Retinal pigment epithelial cell (primary cell): ENCODE measurements around the gene IFNG-AS1.

Experiments used
- DNase-seq: peaks from one replicate; pipeline ENCODE4 v3.0.0-alpha.2; 2010; ENCODE audit warnings: low read depth
- H3K4me3 ChIP-seq: 2 replicates; pipeline ENCODE4 v1.5.1; 2011; ENCODE audit warnings: mild to moderate bottlenecking, low read length, control low read depth, moderate library complexity
- TF ChIP-seq, protein P1 (sequence below): conservative IDR thresholded peaks from 2 replicates; pipeline ENCODE4 v1.5.1; 2011; ENCODE audit warnings: low read depth, low read length, control low read depth, inconsistent platforms

Gene IFNG-AS1

DNA sequence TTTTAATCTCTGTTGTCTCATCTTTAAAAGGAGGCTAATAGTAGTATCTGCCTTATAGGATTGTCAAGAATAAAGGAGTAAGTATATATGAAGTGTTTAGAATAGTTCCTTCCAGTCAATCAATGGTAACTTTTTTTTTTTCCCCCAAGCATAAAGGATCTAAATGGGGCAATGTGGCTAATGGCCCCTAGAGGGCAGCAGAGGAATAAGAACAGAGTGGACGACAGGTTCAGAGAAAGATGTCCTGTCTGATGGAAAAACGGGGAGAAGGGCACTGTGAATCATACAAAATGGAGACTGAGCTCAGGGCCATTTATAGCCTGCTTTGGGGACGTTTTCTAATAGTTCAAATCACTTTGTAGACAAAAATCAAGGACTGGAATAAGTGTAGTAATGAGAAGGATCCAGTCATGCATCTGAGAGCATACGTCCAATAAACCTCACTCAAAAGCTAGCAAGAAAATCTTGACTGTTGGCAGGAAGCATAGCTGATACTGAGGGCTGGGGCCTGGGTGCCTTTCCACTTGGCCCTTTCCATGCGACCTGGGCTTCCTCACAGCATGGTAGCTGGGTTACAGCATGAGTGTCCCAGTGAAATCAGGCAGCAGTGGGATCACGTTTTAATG lies 51.3 kb downstream of the IFNG-AS1 start:
- TF ChIP-seq, protein P1, sequence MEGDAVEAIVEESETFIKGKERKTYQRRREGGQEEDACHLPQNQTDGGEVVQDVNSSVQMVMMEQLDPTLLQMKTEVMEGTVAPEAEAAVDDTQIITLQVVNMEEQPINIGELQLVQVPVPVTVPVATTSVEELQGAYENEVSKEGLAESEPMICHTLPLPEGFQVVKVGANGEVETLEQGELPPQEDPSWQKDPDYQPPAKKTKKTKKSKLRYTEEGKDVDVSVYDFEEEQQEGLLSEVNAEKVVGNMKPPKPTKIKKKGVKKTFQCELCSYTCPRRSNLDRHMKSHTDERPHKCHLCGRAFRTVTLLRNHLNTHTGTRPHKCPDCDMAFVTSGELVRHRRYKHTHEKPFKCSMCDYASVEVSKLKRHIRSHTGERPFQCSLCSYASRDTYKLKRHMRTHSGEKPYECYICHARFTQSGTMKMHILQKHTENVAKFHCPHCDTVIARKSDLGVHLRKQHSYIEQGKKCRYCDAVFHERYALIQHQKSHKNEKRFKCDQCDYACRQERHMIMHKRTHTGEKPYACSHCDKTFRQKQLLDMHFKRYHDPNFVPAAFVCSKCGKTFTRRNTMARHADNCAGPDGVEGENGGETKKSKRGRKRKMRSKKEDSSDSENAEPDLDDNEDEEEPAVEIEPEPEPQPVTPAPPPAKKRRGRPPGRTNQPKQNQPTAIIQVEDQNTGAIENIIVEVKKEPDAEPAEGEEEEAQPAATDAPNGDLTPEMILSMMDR = peak; percentile 92
- peak; percentile 41 for DNase-seq
- no peak overlapping the region for H3K4me3 ChIP-seq

DNA sequence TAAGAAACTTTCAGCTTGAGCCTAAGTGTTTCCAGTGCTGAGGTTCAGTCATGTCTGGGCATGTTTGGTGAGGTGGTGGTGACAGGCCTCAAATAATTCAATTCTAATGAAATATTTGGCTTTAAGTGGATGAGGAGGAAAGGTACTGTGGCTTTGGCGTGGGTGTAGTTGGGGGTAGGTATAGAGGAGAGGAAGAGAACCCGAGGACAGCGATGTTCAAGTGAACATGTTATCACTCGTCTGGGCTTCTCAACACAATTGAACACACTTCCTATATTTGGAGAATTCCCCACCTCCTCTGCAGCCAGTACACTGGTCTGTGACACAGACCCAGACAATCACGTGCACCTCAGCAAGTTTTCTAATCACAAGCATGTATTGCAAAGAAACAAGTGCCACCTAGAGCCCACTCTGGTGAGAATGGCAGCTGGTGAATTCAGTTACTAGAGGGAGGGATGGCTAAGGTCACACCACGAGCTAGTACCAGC lies 53.0 kb downstream of the IFNG-AS1 start:
- TF ChIP-seq, protein P1 = no peak
- H3K4me3 ChIP-seq = no peak overlapping the region
- DNase-seq = peak; percentile 33

DNA sequence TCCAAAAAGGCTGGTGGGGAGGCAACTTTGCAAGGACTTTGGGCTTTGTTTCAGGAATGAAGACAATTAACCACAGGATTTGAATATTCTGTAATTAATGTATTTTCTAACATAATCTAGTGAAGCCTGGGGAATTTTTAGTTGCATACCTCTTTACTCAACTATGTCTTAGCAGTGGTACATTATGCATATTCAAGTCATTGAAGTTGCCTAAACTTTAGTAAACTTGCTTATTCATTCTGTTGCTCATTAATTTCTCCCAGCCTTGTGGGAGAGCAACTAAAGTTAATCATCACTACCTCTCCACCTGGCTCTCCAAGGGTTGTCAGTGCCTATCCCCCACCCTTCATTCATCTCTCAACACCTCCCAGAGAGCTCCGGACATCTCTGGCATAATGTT lies 54.2 kb downstream of the IFNG-AS1 start:
- DNase-seq = no peak
- TF ChIP-seq, protein P1 = no peak
- no peak overlapping the region for H3K4me3 ChIP-seq

DNA sequence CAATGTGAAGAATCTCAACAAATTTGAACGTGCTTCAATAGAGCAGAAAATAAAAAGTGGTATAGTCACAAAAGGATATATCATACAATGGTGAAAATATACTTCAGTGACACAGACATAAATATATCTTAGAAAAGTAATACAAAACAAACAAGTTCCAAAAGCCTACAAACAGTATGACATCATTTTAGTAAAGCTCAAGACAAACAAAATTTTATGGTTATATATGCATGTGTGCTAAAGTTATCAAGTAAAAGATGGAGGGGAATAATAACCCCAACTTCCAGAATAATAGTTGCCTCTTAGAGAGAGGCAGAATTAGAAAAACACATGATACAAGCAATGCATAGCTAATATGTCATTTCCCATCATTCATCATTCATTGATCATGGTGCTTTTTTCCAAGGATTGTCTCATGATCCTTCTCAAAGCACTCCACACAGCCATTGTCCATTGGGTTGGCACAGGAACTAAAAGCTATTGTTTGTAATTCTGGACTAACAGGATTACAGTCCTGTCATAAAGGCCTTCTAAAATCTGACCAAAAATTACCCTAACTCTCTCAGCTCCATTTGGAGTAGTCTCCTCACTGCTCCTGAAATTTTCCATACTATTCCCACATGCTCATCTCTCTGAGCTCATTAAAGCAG lies 59.5 kb downstream of the IFNG-AS1 start:
- H3K4me3 ChIP-seq = no peak overlapping the region
- TF ChIP-seq, protein P1 = no peak
- no peak for DNase-seq

DNA sequence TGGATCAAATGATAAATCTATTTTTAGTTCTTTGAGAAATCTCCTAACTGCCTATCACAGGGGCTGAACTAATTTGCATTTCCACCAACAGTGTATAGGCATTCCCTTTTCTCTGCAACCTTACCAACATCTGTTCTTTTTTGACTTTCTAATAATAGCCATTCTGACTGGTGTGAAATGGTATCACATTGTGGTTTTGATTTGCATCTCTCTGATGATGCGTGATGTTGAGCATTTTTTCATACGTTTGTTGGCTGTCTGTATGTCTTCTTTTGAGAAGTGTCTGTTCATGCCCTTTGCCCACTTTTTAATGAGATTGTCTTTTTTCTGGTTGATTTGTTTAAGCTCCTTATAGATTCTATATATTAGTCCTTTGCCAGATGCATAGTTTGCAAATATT lies 67.1 kb downstream of the IFNG-AS1 start:
- no peak overlapping the region for H3K4me3 ChIP-seq
- TF ChIP-seq, protein P1 = no peak
- DNase-seq = no peak

DNA sequence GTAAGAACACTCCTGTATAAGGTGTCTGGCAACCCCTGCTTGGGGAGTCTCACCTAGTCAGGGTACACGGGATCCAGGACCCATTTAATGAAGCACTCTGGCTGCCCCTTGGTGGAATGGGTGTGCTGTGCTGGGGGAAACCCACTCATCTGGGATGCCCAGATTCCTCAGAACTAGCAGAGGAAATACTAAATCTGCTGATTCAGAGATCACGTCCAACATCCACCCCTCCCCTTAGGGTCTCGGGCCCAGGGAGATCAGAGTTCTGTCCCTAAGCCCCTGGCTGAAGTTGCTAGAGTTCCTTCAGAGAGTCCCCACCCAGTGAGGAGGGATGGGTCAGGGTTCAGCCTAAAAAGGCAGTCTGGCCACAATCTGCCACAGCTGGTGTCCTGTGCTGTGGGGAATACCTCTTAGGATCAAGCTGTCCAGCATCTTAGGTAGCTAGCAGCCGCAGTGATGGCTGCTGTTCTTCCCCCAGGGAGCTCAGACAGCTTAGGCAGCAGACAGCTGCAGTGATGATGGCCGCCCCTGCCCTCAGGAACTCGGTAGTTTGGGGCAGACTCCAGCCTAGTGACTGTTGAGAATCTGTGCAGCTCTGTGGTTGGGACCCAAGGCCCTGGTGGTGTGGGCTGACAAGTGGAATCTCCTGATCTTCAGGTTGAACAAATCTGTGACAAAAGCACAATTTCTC lies 74.8 kb downstream of the IFNG-AS1 start:
- no peak overlapping the region for H3K4me3 ChIP-seq
- no peak for DNase-seq
- TF ChIP-seq, protein P1 = no peak
